GM13976 (cell line): ENCODE data around the gene CRAMP1.

Source experiments
- DNase-seq: peaks from one replicate; pipeline ENCODE4 v3.0.0; 2012; ENCODE audit warnings: low spot score
- in situ Hi-C: fragments of 300-500 bp; cut with MboI; formaldehyde crosslinking; loops from one replicate; pipeline ENCODE4 v1.12.0; 2022; ENCODE audit warnings: low sequenced_read_pairs, mixed read lengths, inconsistent platforms; ENCODE audit not compliant: unreplicated experiment
- TF ChIP-seq, protein P1 (sequence below): IDR thresholded peaks from 2 replicates; pipeline ENCODE4 v1.5.1; 2012; ENCODE audit warnings: borderline replicate concordance, mild to moderate bottlenecking; ENCODE audit not compliant: insufficient read depth; ENCODE audit errors: extremely low read depth, missing control alignments, control extremely low read depth

Gene CRAMP1

DNA sequence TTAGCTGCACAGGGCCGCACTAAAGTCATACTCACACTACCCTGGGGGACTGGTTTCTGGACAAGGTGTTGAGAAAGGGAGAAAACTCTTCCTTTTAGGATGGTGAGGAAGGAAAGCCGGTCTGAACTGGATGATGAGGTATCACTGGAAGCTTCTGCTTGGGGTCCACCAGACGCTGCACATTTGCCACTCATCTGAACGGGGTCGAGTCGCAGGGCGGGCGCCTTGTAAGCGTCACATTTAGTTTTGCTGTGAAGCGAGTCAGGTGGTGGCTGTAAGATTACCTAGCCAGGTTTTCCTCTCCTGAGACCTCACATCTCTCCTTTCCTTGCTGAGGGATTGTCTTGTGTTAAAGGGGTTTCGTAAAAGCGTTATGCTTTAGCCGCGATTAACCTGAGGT lies 68.2 kb downstream of the CRAMP1 start:
- in situ Hi-C loops = no loop called here
- TF ChIP-seq, protein P1, sequence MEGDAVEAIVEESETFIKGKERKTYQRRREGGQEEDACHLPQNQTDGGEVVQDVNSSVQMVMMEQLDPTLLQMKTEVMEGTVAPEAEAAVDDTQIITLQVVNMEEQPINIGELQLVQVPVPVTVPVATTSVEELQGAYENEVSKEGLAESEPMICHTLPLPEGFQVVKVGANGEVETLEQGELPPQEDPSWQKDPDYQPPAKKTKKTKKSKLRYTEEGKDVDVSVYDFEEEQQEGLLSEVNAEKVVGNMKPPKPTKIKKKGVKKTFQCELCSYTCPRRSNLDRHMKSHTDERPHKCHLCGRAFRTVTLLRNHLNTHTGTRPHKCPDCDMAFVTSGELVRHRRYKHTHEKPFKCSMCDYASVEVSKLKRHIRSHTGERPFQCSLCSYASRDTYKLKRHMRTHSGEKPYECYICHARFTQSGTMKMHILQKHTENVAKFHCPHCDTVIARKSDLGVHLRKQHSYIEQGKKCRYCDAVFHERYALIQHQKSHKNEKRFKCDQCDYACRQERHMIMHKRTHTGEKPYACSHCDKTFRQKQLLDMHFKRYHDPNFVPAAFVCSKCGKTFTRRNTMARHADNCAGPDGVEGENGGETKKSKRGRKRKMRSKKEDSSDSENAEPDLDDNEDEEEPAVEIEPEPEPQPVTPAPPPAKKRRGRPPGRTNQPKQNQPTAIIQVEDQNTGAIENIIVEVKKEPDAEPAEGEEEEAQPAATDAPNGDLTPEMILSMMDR = no peak
- DNase-seq = no peak

- in situ Hi-C loops = no loop called here
- TF ChIP-seq, protein P1 = no peak
Observed at GRCh38 chr16:1681032-1681431, 68.9 kb downstream of the CRAMP1 start.

GRCh38 chr16:1687427-1688316 lies 75.5 kb downstream of the CRAMP1 start:
- in situ Hi-C loops = no loop called here
- no peak for DNase-seq
- TF ChIP-seq, protein P1 = no peak

More at GRCh38 chr16:1681032-1681431, 68.9 kb downstream of the CRAMP1 start:
- no peak for DNase-seq

- no peak for DNase-seq
- TF ChIP-seq, protein P1 = no peak
- in situ Hi-C loops = no loop called here
Observed at GRCh38 chr16:1688807-1689560, 76.8 kb downstream of the CRAMP1 start.

- TF ChIP-seq, protein P1 = no peak
- in situ Hi-C loops = no loop called here
- no peak for DNase-seq
Observed at GRCh38 chr16:1689853-1690252, 77.7 kb downstream of the CRAMP1 start.

- no peak for DNase-seq
- TF ChIP-seq, protein P1 = no peak
- in situ Hi-C loops = no loop called here
Observed at GRCh38 chr16:1690810-1691209, 78.7 kb downstream of the CRAMP1 start.
